ENCODE data around the gene GNG13.

The GNG13 gene

DNA sequence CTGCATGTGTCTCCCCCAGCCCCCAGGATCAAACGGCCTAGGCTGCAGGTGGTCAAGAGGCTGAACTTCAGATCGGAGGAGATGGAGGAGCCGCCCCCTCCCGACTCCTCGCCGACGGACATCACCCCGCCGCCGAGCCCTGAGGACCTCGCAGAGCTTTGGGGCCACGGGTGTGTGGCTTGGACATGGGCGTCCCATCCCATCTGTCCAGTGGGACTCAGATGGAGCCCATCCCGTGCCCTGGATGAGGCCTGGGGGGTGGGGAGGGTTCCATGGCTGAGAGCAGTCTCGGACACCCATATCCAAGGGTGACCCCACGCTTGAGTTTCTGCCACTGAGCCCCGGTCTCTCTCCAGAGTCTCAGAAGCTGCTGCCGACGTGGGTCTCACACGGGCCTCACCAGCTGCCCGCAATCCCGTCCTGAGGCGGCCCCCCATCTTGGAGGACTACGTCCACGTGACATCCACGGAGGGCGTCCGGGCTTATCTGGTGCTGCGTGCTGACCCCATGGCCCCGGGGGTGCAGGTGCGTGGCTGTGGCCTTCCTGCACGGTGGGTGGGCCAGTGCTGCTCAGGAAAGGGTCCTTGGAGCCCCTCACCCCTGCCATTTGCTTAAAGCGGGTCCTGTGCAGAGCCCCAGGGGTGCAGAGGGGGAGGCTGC lies 11.2 kb downstream of the GNG13 start:
- H3K27ac ChIP-seq (ENCODE audit: low read depth, low read length) = no peak overlapping the region
- H3F3A ChIP-seq (ENCODE audit: control insufficient read depth, insufficient read depth) = no peaks in the 10 kb centered on the region
- H3K9me3 ChIP-seq (ENCODE audit: control insufficient read depth, insufficient read depth, low read length) = no peaks in the 10 kb centered on the region
- no peak for TF ChIP-seq EZH2phosphoT487 (IDR thresholded peaks at IDR 0.05; ENCODE audit: borderline replicate concordance, low read length)
- TF ChIP-seq, protein P1, sequence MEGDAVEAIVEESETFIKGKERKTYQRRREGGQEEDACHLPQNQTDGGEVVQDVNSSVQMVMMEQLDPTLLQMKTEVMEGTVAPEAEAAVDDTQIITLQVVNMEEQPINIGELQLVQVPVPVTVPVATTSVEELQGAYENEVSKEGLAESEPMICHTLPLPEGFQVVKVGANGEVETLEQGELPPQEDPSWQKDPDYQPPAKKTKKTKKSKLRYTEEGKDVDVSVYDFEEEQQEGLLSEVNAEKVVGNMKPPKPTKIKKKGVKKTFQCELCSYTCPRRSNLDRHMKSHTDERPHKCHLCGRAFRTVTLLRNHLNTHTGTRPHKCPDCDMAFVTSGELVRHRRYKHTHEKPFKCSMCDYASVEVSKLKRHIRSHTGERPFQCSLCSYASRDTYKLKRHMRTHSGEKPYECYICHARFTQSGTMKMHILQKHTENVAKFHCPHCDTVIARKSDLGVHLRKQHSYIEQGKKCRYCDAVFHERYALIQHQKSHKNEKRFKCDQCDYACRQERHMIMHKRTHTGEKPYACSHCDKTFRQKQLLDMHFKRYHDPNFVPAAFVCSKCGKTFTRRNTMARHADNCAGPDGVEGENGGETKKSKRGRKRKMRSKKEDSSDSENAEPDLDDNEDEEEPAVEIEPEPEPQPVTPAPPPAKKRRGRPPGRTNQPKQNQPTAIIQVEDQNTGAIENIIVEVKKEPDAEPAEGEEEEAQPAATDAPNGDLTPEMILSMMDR (IDR thresholded peaks at IDR 0.05; ENCODE audit: low read depth, low read length, poor library complexity, severe bottlenecking) = no peak
- H3K79me2 ChIP-seq (ENCODE audit: control insufficient read depth, low read length) = peaks cover 54% of the 10 kb centered on the region
- peaks cover 67% of the 10 kb centered on the region for H3K36me3 ChIP-seq (ENCODE audit: control insufficient read depth, low read length)
- H3K9me2 ChIP-seq (replicated peaks; ENCODE audit: control insufficient read depth, low read length) = no peaks in the 10 kb centered on the region
- no peaks in the 10 kb centered on the region; the same call in 1 of the 2 replicates for H4K20me1 ChIP-seq (ENCODE audit: control insufficient read depth, insufficient read depth, low read depth, low read length)
- H3K4me2 ChIP-seq (ENCODE audit: low read length) = peak overlapping the region; percentile 90
- peak overlapping the region; percentile 82 for H3K4me3 ChIP-seq (ENCODE audit: low read length)
- H3K27me3 ChIP-seq (ENCODE audit: control insufficient read depth, low read length) = no peaks in the 10 kb centered on the region
- peaks cover 17% of the 10 kb centered on the region for H3K4me1 ChIP-seq (ENCODE audit: control insufficient read depth, low read length)

DNA sequence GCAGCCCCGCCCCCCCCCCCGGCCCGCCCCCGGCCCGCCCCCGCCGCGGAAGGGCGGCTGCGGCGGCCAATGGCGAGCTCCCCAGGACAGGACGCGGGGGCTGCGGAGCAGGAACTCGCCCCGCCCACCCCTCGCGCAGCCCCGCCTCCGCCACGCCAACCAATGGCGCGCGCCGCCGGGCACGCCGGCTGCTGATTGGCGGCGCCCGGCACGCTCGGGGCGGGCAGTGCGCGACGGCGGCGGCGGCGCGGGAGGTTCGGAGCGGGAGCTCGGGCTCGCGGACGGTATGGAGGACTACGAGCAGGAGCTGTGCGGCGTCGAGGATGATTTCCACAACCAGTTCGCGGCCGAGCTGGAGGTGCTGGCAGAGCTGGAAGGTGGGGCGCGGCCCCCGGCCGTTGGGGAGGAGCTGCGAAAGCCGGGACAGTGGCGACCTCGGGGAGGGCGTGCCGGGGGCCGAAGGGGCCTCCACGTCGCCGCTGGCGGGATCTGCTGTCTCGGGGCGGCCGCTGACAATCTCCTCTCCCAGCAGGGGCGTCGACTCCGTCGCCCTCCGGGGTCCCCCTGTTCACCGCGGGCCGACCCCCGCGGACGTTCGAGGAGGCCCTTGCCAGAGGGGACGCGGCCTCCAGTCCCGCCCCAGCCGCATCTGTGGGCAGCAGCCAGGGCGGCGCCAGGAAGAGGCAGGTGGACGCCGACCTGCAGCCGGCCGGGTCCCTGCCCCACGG lies 12.0 kb downstream of the GNG13 start, which contains the start of gene CHTF18:
Gene CHTF18 (plus strand): TSS at position 222 of the 728 bp plus-strand sequence. CDS start 65 bp downstream, at position 287.
- Histone ChIP-seq H3K9me2 (replicated peaks; ENCODE audit: control insufficient read depth, low read length) (no peaks in the 10 kb centered on the region), H3K9me3 (ENCODE audit: control insufficient read depth, insufficient read depth, low read length) (no peaks in the 10 kb centered on the region), H3K79me2 (ENCODE audit: control insufficient read depth, low read length) (peaks cover 54% of the 10 kb centered on the region), H3K36me3 (ENCODE audit: control insufficient read depth, low read length) (peaks cover 64% of the 10 kb centered on the region), H4K20me1 (ENCODE audit: control insufficient read depth, insufficient read depth, low read depth, low read length) (no peaks in the 10 kb centered on the region; the same call in 1 of the 2 replicates), H3K4me3 (ENCODE audit: low read length) (peak within 1 kb of the TSS; percentile 82), H3F3A (ENCODE audit: control insufficient read depth, insufficient read depth) (no peaks in the 10 kb centered on the region), H3K27ac (ENCODE audit: low read depth, low read length) (peak within 1 kb of the TSS; percentile 33), H3K27me3 (ENCODE audit: control insufficient read depth, low read length) (no peaks in the 10 kb centered on the region), H3K4me1 (ENCODE audit: control insufficient read depth, low read length) (peaks cover 17% of the 10 kb centered on the region), H3K4me2 (ENCODE audit: low read length) (peak within 1 kb of the TSS; percentile 90)
- no peak for TF ChIP-seq EZH2phosphoT487 (IDR thresholded peaks at IDR 0.05; ENCODE audit: borderline replicate concordance, low read length)
- TF ChIP-seq, protein P1 (IDR thresholded peaks at IDR 0.05; ENCODE audit: low read depth, low read length, poor library complexity, severe bottlenecking) = no peak

DNA sequence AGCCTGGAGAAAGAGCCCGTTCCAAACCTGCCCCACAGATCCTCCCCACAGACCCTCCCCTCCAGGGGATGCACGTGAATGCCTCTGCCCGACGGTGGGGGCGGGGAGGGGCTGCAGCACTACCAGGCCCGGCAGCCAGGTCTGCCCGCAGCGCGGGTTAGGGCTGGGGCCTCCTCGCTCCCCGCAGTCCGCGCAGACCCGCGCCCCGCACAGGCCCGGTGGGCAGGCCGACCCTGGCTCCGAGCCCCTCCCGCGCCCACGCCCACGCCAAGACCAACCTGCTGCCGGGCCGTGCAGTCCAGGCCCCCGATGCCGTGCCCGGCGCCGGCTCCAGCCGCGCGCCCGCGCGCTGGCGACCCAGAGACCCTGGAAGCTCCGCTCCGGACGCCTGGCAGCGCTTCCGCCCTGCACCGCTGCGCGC lies 12.5 kb downstream of the GNG13 start, which contains the start of gene RPUSD1:
Gene RPUSD1 (minus strand): TSS at position 404 of the 421 bp plus-strand sequence. CDS start 644 bp downstream, outside the sequence.
- Histone ChIP-seq H3K79me2 (ENCODE audit: control insufficient read depth, low read length) (peaks cover 54% of the 10 kb centered on the region), H3K4me2 (ENCODE audit: low read length) (peak within 1 kb of the TSS; percentile 90), H3K9me3 (ENCODE audit: control insufficient read depth, insufficient read depth, low read length) (no peaks in the 10 kb centered on the region), H3K36me3 (ENCODE audit: control insufficient read depth, low read length) (peaks cover 64% of the 10 kb centered on the region), H3K4me1 (ENCODE audit: control insufficient read depth, low read length) (peaks cover 17% of the 10 kb centered on the region), H3K9me2 (replicated peaks; ENCODE audit: control insufficient read depth, low read length) (no peaks in the 10 kb centered on the region), H3K27me3 (ENCODE audit: control insufficient read depth, low read length) (peaks cover 3% of the 10 kb centered on the region; the same call in 1 of the 2 replicates), H3K4me3 (ENCODE audit: low read length) (peak within 1 kb of the TSS; percentile 82), H3K27ac (ENCODE audit: low read depth, low read length) (peak within 1 kb of the TSS; percentile 33), H4K20me1 (ENCODE audit: control insufficient read depth, insufficient read depth, low read depth, low read length) (no peaks in the 10 kb centered on the region; the same call in 1 of the 2 replicates), H3F3A (ENCODE audit: control insufficient read depth, insufficient read depth) (no peaks in the 10 kb centered on the region)
- TF ChIP-seq, protein P1 (IDR thresholded peaks at IDR 0.05; ENCODE audit: low read depth, low read length, poor library complexity, severe bottlenecking) = no peak
- no peak for TF ChIP-seq EZH2phosphoT487 (IDR thresholded peaks at IDR 0.05; ENCODE audit: borderline replicate concordance, low read length)
